GM18519 (cell line): Measurements from ENCODE around the gene BRIP1.

Source experiments
- ATAC-seq: cut with Tn5 transposase; IDR thresholded peaks from one replicate; pipeline ENCODE4 v1.9.1; 2021; ENCODE audit warnings: mild to moderate bottlenecking, moderate library complexity; ENCODE audit not compliant: unreplicated experiment, low FRiP score

Gene BRIP1

DNA sequence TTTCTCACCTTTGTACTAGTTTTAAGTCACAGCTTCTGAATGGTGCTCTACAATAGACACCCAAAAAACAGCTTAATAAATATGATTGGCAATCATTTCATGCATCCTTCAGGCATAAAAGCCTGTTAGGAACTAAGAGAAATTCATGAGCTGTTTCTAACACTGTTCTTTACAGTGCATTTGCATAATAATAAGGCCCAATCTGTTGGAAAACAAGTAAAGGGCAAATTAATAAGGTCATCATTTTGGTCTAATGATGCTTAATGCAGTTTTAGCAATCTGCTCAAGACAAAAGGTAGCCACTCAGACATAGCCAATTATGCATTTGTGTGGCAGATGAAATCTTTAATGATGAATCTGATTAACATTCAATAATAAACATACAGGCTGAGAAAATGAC is 216.8 kb downstream of the BRIP1 start:
- ATAC-seq: no peak

DNA sequence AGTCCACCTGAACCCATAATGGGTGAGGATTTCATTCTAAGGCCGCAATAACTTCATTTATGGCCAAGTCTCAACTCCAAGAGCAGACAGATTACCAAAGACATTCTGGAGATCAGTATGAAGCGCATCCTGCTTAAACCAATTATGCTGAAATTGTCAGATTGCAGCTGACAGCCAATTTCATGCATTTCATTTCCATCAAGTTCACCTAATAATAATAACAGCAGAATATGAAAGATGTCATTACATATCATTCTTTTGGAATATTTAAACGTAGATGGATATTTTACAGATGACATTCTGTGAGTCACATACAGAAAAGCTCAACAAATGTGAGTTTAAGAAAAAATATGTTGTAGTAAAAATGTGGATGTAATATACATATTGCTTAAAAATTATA is 217.4 kb downstream of the BRIP1 start:
- no peak for ATAC-seq

DNA sequence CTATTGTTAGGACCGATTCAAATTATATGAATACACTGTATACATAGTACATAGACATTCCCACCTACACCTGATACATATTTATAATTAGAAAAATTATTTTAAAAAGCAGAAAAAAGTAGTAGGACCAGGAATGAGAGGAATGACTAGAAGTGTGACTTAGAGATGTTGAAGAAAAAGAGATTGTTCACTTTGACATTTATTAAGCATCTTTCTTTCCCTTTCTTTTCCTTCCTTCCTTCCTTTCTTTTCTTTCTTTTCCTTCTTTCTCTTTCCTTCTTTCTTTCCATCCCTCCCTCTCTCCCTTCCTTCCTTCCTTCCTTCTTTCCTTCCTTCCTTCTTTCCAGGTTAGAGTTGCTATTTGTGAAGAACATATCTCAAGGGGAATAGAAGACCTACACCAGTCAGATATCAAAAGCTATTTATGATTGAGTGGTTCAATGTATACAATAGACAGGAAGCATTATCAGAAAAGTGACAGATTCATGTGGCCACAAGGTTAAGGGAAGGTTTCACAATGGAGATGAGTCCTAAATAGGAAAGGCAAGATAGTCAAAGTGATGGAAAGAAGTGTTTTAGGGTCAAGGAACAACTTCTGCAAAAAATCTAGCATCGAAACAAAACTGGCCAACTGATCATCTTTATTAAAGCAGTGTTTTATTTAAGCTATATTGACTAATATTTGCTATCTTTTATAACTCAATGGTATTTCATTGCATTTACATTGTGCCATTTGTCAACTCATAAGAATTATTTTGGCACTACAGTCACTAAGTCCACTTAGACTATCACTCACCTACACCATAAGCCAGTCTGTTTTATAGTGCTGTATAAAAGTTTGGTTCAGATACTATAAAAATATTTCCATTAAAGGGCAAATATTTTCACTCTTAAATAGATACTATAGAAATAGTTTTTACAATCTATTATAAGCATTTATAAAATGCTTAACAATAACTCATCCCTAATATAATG is 218.2 kb downstream of the BRIP1 start:
- ATAC-seq: no peak

DNA sequence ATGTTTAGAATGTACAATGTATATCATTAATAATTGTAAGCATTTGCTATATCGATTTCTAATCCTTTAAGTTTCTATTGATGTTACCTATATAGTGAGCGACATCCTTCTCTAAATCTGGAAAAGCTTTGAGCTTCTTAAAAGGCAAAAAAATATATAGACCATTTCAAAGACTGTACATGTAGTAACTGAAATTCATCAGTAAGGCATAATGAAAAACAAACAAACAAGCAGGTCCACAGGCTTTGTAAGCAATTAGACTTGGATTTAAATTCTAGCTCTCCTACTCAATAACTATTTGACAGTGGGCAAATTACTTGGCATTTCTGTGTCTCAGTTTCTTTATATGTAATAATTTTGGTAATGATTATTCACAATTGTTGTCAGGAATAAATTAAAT is 220.6 kb downstream of the BRIP1 start:
- ATAC-seq: no peak

DNA sequence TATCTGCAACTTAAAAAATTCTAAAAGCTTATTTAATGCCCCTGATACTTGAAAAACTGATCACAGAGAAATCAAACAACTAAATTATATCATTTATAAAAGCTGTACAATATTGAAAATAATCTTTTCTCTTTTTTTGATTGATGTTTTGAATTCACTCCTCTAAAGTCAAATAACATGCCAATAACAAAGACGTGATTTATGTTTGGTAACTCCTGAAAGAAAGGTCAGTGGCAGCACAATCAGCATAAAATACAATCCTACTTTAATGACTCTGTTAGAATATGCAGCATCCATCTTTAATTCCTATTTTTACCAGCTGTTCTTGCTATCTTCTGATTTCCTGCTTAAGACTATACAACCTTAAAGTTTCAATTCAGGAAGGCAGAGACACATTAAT is 221.6 kb downstream of the BRIP1 start:
- ATAC-seq: no peak

GRCh38 chr17:61641084-61641483 is 222.2 kb downstream of the BRIP1 start:
- ATAC-seq: no peak

DNA sequence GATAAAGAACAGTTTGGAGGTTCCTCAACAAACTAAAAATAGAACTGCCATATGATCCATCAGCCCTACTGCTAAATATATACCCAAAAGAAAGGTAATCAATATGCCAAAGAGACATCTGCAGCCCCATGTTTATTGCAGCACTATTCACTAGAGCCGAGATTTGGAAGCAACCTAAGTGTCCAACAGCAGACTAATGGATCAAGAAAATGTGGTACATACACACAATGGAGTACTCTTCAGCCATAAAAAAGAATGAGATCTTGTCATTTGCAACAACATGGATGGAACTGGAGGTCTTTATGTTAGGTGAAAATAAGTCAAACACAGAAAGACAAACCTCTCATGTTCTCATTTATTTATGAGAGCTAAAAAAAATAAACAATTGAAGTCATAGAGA is 223.5 kb downstream of the BRIP1 start:
- ATAC-seq: no peak

DNA sequence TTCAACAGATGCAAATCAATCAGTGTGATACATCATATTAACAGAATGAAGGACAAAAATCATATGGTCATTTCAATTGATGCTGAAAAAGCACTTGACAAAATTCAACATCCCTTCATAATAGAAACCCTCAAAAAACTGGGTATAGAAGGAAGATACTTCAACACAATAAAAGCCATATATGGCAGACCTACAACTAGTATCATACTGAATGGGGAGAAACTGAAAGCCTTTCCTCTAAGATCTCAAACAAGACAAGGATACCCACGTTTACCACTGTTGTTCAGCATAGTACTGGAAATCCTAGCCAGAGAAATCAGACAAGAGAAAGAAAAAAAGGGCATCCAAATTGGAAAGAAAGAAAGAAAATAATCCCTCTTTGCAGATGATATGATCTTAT is 225.2 kb downstream of the BRIP1 start:
- no peak for ATAC-seq

GRCh38 chr17:61635913-61636432 is 227.4 kb downstream of the BRIP1 start:
- no peak for ATAC-seq

- ATAC-seq: no peak
Measured at GRCh38 chr17:61634942-61635538, 228.3 kb downstream of the BRIP1 start.

- ATAC-seq: no peak
Measured at GRCh38 chr17:61634011-61634539, 229.3 kb downstream of the BRIP1 start.

- ATAC-seq: no peak
Measured at GRCh38 chr17:61632826-61633225, 230.5 kb downstream of the BRIP1 start.

- ATAC-seq: no peak
Measured at GRCh38 chr17:61631800-61632199, 231.5 kb downstream of the BRIP1 start.
